Suppressor macrophage (primary cell): ENCODE results near the gene MSANTD1.

ENCODE experiments used
- DNase-seq, 4 experiments: peaks; one replicate each; pipeline ENCODE4 v3.0.0-alpha.2; 2020 to 2022

The MSANTD1 gene

GRCh38 chr4:3233391-3234071, 15.4 kb upstream of the MSANTD1 start:
- no peak for DNase-seq

GRCh38 chr4:3234171-3235029, 14.6 kb upstream of the MSANTD1 start:
- no peak for DNase-seq

- no peak for DNase-seq
These were observed 14.0 kb upstream of the MSANTD1 start for GRCh38 chr4:3235030-3235345.

- DNase-seq, result no peak
These were observed 13.4 kb upstream of the MSANTD1 start for GRCh38 chr4:3235581-3235980.

- DNase-seq, result no peak
These were observed 12.6 kb upstream of the MSANTD1 start for GRCh38 chr4:3236326-3236878.

- DNase-seq, result no peak
These were observed 11.7 kb upstream of the MSANTD1 start for GRCh38 chr4:3237266-3237665.

GRCh38 chr4:3237712-3238560, 11.0 kb upstream of the MSANTD1 start:
- no peak for DNase-seq

GRCh38 chr4:3238721-3239120, 10.2 kb upstream of the MSANTD1 start:
- no peak for DNase-seq

- DNase-seq, result no peak
These were observed 9.7 kb upstream of the MSANTD1 start for GRCh38 chr4:3239303-3239702.

- DNase-seq, result no peak
These were observed 8.7 kb upstream of the MSANTD1 start for GRCh38 chr4:3239998-3240920.

- no peak for DNase-seq
These were observed 7.9 kb upstream of the MSANTD1 start for GRCh38 chr4:3240936-3241522.

- DNase-seq, result no peak
These were observed 6.9 kb upstream of the MSANTD1 start for GRCh38 chr4:3241898-3242524.

GRCh38 chr4:3243136-3243780, 5.7 kb upstream of the MSANTD1 start:
- no peak for DNase-seq

GRCh38 chr4:3244002-3244401, 5.0 kb upstream of the MSANTD1 start:
- no peak for DNase-seq

- DNase-seq, result no peak
These were observed 4.2 kb upstream of the MSANTD1 start for GRCh38 chr4:3244747-3245146.

- DNase-seq, result no peak
These were observed 3.3 kb upstream of the MSANTD1 start for GRCh38 chr4:3245676-3246075.

GRCh38 chr4:3246458-3247398, 2.2 kb upstream of the MSANTD1 start:
- DNase-seq, result no peak

- no peak for DNase-seq
These were observed 1.4 kb upstream of the MSANTD1 start for GRCh38 chr4:3247399-3248177.

GRCh38 chr4:3248178-3248480, 830 bp upstream of the MSANTD1 start:
- DNase-seq, result no peak
